Putamen (tissue), 1 donor: ENCODE measurements around the gene TREML1.
"Not testable (repeated sequence)": the region's sequence is repeated elsewhere in the genome, so short reads cannot be mapped to it uniquely, and the experiment has no call there.

Source experiments
- DNase-seq: peaks from one replicate; pipeline ENCODE4 v3.0.0-alpha.2; 2016; ENCODE audit warnings: low spot score

Gene TREML1

DNA sequence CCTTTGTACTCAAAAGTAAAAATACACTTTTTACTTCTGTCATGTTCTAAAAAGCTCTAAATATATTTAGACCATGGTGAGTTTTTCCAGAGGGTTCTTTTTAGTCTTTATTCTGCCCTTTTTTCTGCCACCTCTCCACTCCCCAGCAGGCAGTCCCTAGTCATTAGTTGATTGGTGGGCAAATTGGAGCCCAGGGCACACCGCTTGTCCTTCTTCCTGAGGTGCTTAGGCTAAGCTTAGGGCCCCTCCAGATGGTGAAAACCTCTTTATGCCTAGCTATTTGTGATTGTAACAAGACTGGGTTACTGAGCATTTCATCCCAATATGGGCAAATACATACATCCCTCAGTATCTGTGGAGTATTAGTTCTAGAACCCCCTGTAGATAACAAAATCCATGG lies 6.2 kb downstream of the TREML1 start:
- no peak for DNase-seq

DNA sequence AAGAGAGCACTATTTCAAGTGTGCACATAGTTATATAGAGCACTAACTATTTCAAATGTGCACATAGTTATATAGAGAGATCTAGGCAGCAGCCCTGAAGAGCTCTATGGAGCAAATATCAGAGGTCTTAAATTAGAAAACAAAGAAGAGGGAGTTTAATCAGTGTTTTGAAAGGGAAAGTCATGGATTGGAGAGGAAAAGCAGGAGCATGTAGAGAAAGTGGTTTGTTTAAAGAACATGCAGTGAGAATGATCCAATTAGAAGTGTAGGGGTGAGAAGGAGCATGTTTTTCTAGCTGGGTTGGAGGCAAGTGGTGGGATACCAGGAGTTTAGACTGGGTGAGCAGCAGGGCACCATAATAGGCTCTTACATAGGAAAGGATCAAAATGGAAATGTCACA lies 17.2 kb downstream of the TREML1 start:
- DNase-seq = no peak

DNA sequence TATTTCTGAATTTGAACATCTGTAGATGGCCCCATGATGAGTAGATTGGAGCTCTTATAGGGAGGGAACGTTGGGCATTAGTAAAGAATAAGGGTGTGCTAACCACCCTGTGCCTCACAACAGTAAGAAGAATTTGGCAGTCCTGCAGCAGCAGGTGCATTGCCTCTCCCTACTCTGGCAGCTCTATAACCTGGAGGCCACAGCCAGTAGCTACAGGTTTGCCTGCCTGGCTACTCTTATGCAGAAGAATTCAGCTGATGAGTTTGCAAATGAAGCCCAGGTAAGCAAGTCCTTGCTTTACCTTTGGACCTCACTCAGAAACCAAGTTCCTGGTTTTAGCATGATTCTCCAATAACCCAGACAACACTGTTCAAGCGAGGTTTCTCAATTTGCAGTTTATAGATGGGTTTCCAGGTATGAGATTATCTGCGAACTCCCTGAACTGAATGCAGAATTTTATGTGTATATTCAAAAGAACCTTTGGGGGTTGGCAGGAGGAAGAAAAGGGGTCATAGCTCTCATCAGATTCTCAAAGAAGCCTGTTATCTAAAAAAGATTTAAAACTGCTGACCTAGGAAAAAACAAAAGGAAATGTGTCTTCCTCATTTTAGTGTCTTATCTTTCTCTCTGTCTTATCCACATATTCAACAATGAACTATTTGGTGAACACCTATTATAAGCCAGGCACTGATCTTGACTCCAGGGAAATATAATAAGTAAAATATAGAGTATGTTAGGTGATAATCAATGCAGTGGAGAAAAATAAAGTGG lies 18.9 kb downstream of the TREML1 start:
- DNase-seq = no peak

DNA sequence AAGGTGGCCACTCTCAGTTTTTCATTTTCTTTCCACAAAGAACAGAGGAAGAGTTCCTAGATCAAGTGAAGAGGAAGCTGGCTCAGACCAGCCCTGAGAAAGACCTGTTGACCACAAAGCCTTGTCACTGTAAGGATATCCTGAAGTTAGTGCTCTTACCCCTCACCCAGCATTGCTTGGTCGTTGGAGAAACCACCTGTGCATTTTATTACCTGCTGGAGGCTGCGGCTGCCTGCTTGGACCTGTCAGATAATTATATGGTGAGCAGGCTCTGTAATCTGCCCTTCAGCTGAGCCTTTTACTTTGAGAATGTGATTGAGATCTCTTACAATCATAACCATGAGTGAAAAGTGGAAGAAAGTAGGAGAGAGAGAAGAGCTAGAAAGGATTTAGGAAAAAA lies 21.9 kb downstream of the TREML1 start:
- no peak for DNase-seq

DNA sequence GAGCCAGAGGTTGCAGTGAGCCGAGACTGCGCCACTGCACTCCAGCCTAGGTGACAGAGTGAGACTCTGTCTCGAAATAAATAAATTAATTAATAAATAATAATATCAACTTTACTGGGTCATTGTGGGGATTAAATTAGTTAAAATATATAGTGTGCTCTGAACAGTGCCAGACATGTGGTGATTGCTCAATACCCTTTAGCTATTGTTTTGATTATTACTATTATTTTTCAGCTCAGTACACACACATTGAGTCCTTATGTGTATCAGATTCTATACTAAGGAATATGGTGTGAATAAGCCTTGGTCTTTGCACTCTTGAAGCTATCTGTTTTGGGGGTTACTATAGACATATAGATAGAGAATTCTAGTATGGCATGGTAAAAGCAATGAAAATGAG lies 28.9 kb downstream of the TREML1 start:
- no peak for DNase-seq

DNA sequence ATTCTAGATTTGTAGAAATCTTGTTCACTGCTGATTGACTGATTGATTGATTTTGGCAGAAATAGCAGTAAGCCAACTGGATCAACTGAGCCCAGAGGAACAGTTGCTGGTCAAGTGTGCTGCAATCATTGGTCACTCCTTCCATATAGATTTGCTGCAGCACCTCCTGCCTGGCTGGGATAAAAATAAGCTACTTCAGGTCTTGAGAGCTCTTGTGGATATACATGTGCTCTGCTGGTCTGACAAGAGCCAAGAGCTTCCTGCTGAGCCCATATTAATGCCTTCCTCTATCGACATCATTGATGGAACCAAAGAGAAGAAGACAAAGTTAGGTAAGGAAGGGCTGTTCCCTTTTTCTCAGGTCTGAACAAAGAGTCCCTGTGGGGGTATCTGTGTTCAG lies 31.2 kb downstream of the TREML1 start:
- no peak for DNase-seq

DNA sequence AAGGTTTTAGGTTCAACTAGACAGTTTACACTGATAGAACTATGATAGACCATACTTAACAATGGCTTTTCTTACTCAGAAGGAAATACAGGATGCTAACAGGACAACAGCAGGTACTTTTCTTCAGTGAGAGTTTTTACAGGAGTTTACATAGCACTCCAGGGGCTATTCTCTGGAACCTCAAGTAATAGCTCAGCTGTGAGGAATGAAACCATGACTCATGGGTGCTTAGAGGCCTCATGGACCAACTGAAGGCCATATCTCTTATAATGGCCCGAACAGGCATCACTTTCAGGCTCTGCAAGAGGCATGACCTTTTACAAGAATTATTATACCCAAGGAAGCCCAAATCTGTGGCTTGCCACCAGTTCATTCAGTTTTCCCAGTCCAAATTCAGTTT lies 31.8 kb downstream of the TREML1 start:
- DNase-seq = no peak

- no peak for DNase-seq
These were observed 34.1 kb downstream of the TREML1 start for GRCh38 chr6:41120058-41120457.

- no peak for DNase-seq
These were observed 34.6 kb downstream of the TREML1 start for GRCh38 chr6:41119508-41119907.

DNA sequence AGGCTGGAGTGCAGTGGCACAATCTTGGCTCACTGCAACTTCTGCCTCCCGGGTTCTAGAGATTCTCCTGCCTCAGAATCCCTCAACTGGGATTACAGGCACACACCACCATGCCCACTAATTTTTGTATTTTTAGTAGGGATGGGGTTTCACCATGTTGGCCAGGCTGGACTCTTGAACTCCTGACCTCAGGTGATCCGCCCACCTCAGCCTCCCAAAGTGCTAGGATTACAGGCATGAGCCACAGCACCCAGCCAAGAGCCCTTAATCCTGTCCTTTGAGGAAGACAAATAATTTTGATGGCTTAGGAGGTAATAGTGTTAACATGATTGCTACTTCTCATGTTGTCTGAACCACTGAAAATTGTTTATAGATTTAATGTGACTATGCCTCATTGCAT lies 39.1 kb downstream of the TREML1 start:
- DNase-seq = not testable (repeated sequence)

DNA sequence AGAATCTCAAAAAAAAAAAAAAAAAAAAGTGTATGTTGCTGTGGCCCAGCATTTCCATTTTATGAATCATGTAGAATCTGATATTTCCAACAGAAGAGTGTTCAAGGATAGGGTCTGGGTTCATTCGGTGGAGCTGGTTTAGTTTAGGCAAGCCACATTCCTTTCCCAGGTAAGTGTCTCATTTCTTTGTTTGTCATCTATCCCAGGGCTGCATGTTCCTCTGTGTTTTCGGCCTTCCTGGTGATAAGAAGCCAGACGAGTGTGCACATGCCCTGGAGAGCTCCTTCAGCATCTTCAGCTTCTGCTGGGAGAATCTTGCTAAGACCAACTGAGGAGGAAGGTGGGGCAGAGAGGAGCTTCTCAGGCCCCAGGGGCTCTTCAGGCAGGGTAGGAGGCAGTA lies 43.1 kb downstream of the TREML1 start:
- DNase-seq = no peak

DNA sequence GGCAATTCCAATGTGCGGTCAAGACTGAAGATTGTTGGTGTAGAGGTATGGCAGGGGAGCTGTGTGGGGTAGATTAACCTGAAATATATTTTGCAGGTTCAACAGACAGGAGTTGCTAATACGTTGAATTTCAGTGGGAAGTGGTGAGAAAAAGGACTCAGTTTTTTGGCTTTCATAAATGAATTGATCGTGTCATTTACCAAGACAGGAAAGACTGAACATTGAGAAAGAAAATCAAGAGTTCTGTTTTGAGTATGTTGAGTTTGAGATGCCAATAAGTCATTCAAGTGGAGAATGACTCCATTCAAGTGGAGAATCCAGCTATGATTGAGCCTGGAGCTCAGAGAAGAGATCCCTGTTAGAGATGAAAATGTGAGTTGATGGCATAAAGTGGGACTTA lies 50.3 kb downstream of the TREML1 start:
- DNase-seq = no peak

GRCh38 chr6:41100871-41101287 lies 53.3 kb downstream of the TREML1 start:
- DNase-seq = no peak
